ENCODE data around the gene SLIT3.

SLIT3 gene

GRCh38 chr5:168995024-168995423 lies 305.9 kb downstream of the SLIT3 start:
- TF ChIP-seq CTCF (IDR thresholded peaks at IDR 0.05; ENCODE audit: insufficient read depth, low read depth, low read length, missing control alignments): no peak
- H3K4me3 ChIP-seq (ENCODE audit: low read depth, low read length): no peak overlapping the region
- no peak for DNase-seq (ENCODE audit: low read depth)

- no peak for TF ChIP-seq CTCF (IDR thresholded peaks at IDR 0.05; ENCODE audit: insufficient read depth, low read depth, low read length, missing control alignments)
- DNase-seq (ENCODE audit: low read depth): no peak
- no peak overlapping the region for H3K4me3 ChIP-seq (ENCODE audit: low read depth, low read length)
Observed at GRCh38 chr5:168992687-168993086, 308.3 kb downstream of the SLIT3 start.

- no peak overlapping the region for H3K4me3 ChIP-seq (ENCODE audit: low read depth, low read length)
- no peak for DNase-seq (ENCODE audit: low read depth)
- no peak for TF ChIP-seq CTCF (IDR thresholded peaks at IDR 0.05; ENCODE audit: insufficient read depth, low read depth, low read length, missing control alignments)
Observed at GRCh38 chr5:168992016-168992415, 308.9 kb downstream of the SLIT3 start.

- no peak for TF ChIP-seq CTCF (IDR thresholded peaks at IDR 0.05; ENCODE audit: insufficient read depth, low read depth, low read length, missing control alignments)
- no peak for DNase-seq (ENCODE audit: low read depth)
- H3K4me3 ChIP-seq (ENCODE audit: low read depth, low read length): no peak overlapping the region
Observed at GRCh38 chr5:168991311-168991710, 309.6 kb downstream of the SLIT3 start.

- no peak overlapping the region for H3K4me3 ChIP-seq (ENCODE audit: low read depth, low read length)
- DNase-seq (ENCODE audit: low read depth): no peak
- TF ChIP-seq CTCF (IDR thresholded peaks at IDR 0.05; ENCODE audit: insufficient read depth, low read depth, low read length, missing control alignments): no peak
Observed at GRCh38 chr5:168990679-168991078, 310.3 kb downstream of the SLIT3 start.

- peak; percentile 12 for DNase-seq (ENCODE audit: low read depth)
- H3K4me3 ChIP-seq (ENCODE audit: low read depth, low read length): no peak overlapping the region
- no peak for TF ChIP-seq CTCF (IDR thresholded peaks at IDR 0.05; ENCODE audit: insufficient read depth, low read depth, low read length, missing control alignments)
Observed at GRCh38 chr5:168989731-168990505, 311.0 kb downstream of the SLIT3 start.

GRCh38 chr5:168988699-168989098 lies 312.2 kb downstream of the SLIT3 start:
- DNase-seq (ENCODE audit: low read depth): no peak
- TF ChIP-seq CTCF (IDR thresholded peaks at IDR 0.05; ENCODE audit: insufficient read depth, low read depth, low read length, missing control alignments): no peak
- H3K4me3 ChIP-seq (ENCODE audit: low read depth, low read length): no peak overlapping the region

All from GM12865 (cell line).